Neural progenitor cell (in vitro differentiated cells): ENCODE measurements around the gene TERB2.
"Not testable (repeated sequence)": the region's sequence is repeated elsewhere in the genome, so short reads cannot be mapped to it uniquely, and the experiment has no call there.

Experiments
- CTCF ChIP-seq: fragments of 200-600 bp; sonication (generic); IDR thresholded peaks from 2 replicates; pipeline ENCODE4 v1.5.1; 2017; ENCODE audit warnings: antibody characterized with exemption, mild to moderate bottlenecking
- EZH2 ChIP-seq: fragments of 200-600 bp; sonication (generic); IDR thresholded peaks from 2 replicates; pipeline ENCODE4 v1.6.1; 2017; ENCODE audit warnings: antibody characterized with exemption, mild to moderate bottlenecking, moderate library complexity

- TF ChIP-seq CTCF, EZH2: not testable (repeated sequence)
Observed at GRCh38 chr15:44988870-44989219, 32.4 kb downstream of the TERB2 start.
